A549 (cell line): ENCODE data around the gene MAP1LC3B2. TPM values are rescaled to one million over a fixed set of nuclear protein-coding genes. Genes with fewer than 3 reads are reported as not detected.

Experiments used
- ATAC-seq, 2 experiments: fragments of 200-7000 bp in 1 of 2; fragments of >200 bp in 1 of 2; cut with Nextera tagmentation in 1 of 2; cut with Tn5 transposase in 1 of 2; 3 replicates each; pipeline versions ENCODE4 v1.8.0 to v1.9.1; 2018 to 2020; ENCODE audit warnings: mild to moderate bottlenecking in 1 of 2, moderate library complexity in 1 of 2
- CTCF ChIA-PET: fragments of 300-600 bp; sonication (Branson Sonifier 250); formaldehyde crosslinking; extraction: SDS; loops from one replicate; lab custom pipeline; 2021; ENCODE audit warnings: antibody characterized with exemption, inconsistent platforms; lab: Yijun Ruan, JAX
- POLR2A ChIA-PET: fragments of 350-600 bp; formaldehyde crosslinking; extraction: SDS; loops from one replicate; lab custom pipeline; 2021; ENCODE audit warnings: antibody characterized with exemption, inconsistent platforms; lab: Yijun Ruan, JAX
- DNase-seq, 2 experiments: peaks; one replicate each; pipeline versions ENCODE4 v3.0.0 to v3.0.0-alpha.2; 2011 to 2016; ENCODE audit warnings: low read depth in 1 of 2, low spot score in 1 of 2
- FAIRE-seq: peaks from 2 replicates; lab custom pipeline; 2011; peaks lifted over from hg19 to GRCh38; lab: Jason Lieb, UNC
- H3K27ac ChIP-seq, 2 experiments: fragments of >200 bp; sonication (Bioruptor Twin); formaldehyde crosslinking; 3 replicates each; pipeline ENCODE4 v1.5.1; 2016 to 2017
- H3K4me1 ChIP-seq: fragments of >200 bp; sonication (Bioruptor Twin); formaldehyde crosslinking; 3 replicates; pipeline ENCODE4 v1.6.1; 2016
- H3K4me2 ChIP-seq: fragments of >200 bp; sonication (Bioruptor Twin); formaldehyde crosslinking; 3 replicates; pipeline ENCODE4 v1.6.1; 2016
- H3K4me3 ChIP-seq: fragments of >200 bp; sonication (Bioruptor Twin); formaldehyde crosslinking; 3 replicates; pipeline ENCODE4 v1.5.1; 2016
- H3K9me3 ChIP-seq: fragments of >200 bp; sonication (Bioruptor Twin); formaldehyde crosslinking; 3 replicates; pipeline ENCODE4 v1.6.1; 2016
- ATOH8 ChIP-seq: fragments of 250-450 bp; sonication (Bioruptor Pico); IDR thresholded peaks from 2 replicates; pipeline ENCODE4 v1.5.0; 2020; ENCODE audit warnings: low read depth, mild to moderate bottlenecking, moderate library complexity
- BCL3 ChIP-seq: fragments of >200 bp; sonication (Bioruptor Twin); formaldehyde crosslinking; IDR thresholded peaks from 3 replicates; pipeline ENCODE4 v1.6.1; 2016
- CHD2 ChIP-seq: fragments of 150-350 bp; IDR thresholded peaks from 2 replicates; pipeline ENCODE4 v1.6.1; 2014; ENCODE audit warnings: low read length; ENCODE audit not compliant: partially characterized antibody
- CHD4 ChIP-seq: fragments of 200-600 bp; sonication (generic); IDR thresholded peaks from 2 replicates; pipeline ENCODE4 v1.6.1; 2016; ENCODE audit warnings: antibody characterized with exemption, mild to moderate bottlenecking, borderline replicate concordance
- EHF ChIP-seq: fragments of 250-450 bp; sonication (Bioruptor Pico); IDR thresholded peaks from 2 replicates; pipeline ENCODE4 v1.5.0; 2020; ENCODE audit warnings: mild to moderate bottlenecking
- EHMT2 ChIP-seq: fragments of 200-600 bp; sonication (generic); IDR thresholded peaks from 2 replicates; pipeline ENCODE4 v1.6.1; 2016; ENCODE audit warnings: antibody characterized with exemption, low read depth, mild to moderate bottlenecking, moderate library complexity
- ELK1 ChIP-seq: fragments of 150-350 bp; IDR thresholded peaks from 2 replicates; pipeline ENCODE4 v1.6.1; 2014; ENCODE audit warnings: low read depth, mild to moderate bottlenecking, low read length
- FOSB ChIP-seq: fragments of 250-450 bp; sonication (Bioruptor Pico); IDR thresholded peaks from 2 replicates; pipeline ENCODE4 v1.5.0; 2020; ENCODE audit warnings: mild to moderate bottlenecking, moderate library complexity
- FOSL2 ChIP-seq, 2 experiments: fragments of 450-650 bp in 1 of 2; fragments of >200 bp in 1 of 2; sonication (Bioruptor Twin) in 1 of 2; formaldehyde crosslinking; IDR thresholded peaks; 2 replicates each; pipeline versions ENCODE4 v1.5.0 to v1.6.1; 2016 to 2020; ENCODE audit warnings: mild to moderate bottlenecking in 1 of 2, moderate library complexity in 1 of 2
- FOXS1 ChIP-seq: fragments of 250-450 bp; sonication (Bioruptor Pico); IDR thresholded peaks from 2 replicates; pipeline ENCODE4 v1.5.0; 2020; ENCODE audit warnings: mild to moderate bottlenecking, moderate library complexity
- GATA3 ChIP-seq: IDR thresholded peaks from 2 replicates; pipeline ENCODE4 v1.6.1; 2012; ENCODE audit warnings: borderline replicate concordance
- HDAC2 ChIP-seq: fragments of 200-600 bp; sonication (generic); IDR thresholded peaks from 2 replicates; pipeline ENCODE4 v1.6.1; 2016
- JUN ChIP-seq, 2 experiments: fragments of >200 bp; sonication (Bioruptor Twin); formaldehyde crosslinking; IDR thresholded peaks; 2 replicates in 1 of 2; 3 replicates in 1 of 2; pipeline ENCODE4 v1.6.1; 2016 to 2017
- JUNB ChIP-seq: fragments of >200 bp; sonication (Bioruptor Twin); formaldehyde crosslinking; IDR thresholded peaks from 2 replicates; pipeline ENCODE4 v1.6.1; 2016
- KDM1A ChIP-seq: fragments of 200-600 bp; sonication (generic); IDR thresholded peaks from 2 replicates; pipeline ENCODE4 v1.6.1; 2016; ENCODE audit warnings: low read depth, mild to moderate bottlenecking
- MAFK ChIP-seq: fragments of 450-650 bp; IDR thresholded peaks from 2 replicates; pipeline ENCODE4 v1.6.1; 2014; ENCODE audit not compliant: partially characterized antibody
- MAX ChIP-seq: IDR thresholded peaks from 2 replicates; pipeline ENCODE4 v1.6.1; 2012
- NPAS2 ChIP-seq: fragments of 250-450 bp; sonication (Bioruptor Pico); IDR thresholded peaks from 2 replicates; pipeline ENCODE4 v1.8.0; 2022; ENCODE audit warnings: mild to moderate bottlenecking, moderate library complexity, borderline replicate concordance
- NR3C1 ChIP-seq: fragments of >200 bp; sonication (Bioruptor Twin); formaldehyde crosslinking; IDR thresholded peaks from 3 replicates; pipeline ENCODE4 v1.6.1; 2017
- POLR2AphosphoS2 ChIP-seq: conservative IDR thresholded peaks from 2 replicates; pipeline ENCODE4 v1.6.1; 2012; ENCODE audit warnings: low read length, improper control_type of control experiment, inconsistent platforms
- RCOR1 ChIP-seq: fragments of 150-350 bp; IDR thresholded peaks from 2 replicates; pipeline ENCODE4 v1.6.1; 2014; ENCODE audit warnings: antibody characterized with exemption, low read length, low read depth
- SMC3 ChIP-seq: fragments of >200 bp; sonication (Bioruptor Twin); formaldehyde crosslinking; IDR thresholded peaks from 3 replicates; pipeline ENCODE4 v1.6.1; 2018; ENCODE audit warnings: inconsistent platforms
- TFCP2L1 ChIP-seq: fragments of 250-450 bp; sonication (Bioruptor Pico); IDR thresholded peaks from 2 replicates; pipeline ENCODE4 v1.5.0; 2021; ENCODE audit warnings: mild to moderate bottlenecking
- ZFP36 ChIP-seq: fragments of 450-650 bp; IDR thresholded peaks from 2 replicates; pipeline ENCODE4 v1.6.1; 2014; ENCODE audit warnings: borderline replicate concordance; ENCODE audit not compliant: partially characterized antibody
- ZSCAN20 ChIP-seq: fragments of 250-450 bp; sonication (Bioruptor Pico); IDR thresholded peaks from 2 replicates; pipeline ENCODE4 v1.8.0; 2022; ENCODE audit warnings: mild to moderate bottlenecking, moderate library complexity
- WGBS: methylation state at CpG from one replicate; pipeline ENCODE4 v1.1.6; 2017; ENCODE audit errors: missing lambda C conversion rate; 5-methylcytosine and 5-hydroxymethylcytosine counted together
- polyA plus RNA-seq, 4 experiments: library from polyadenylated mRNA; depleted of rRNA in 3 of 4; stranded (reverse); fragments of >200 nt; fragmentation: RNase III in 1 of 4; extraction: RNeasy Plus Mini Kit Qiagen cat#74134 plus additional on column Dnase treatment in 1 of 4; gene quantifications; 2 replicates in 3 of 4; 3 replicates in 1 of 4; pipeline ENCODE4 v1.2.3, GENCODE V29; 2011 to 2017

MAP1LC3B2 gene
- polyA plus RNA-seq, 2 of the 4 experiments (the other 2 are of a cell fraction), result 2.1 to 2.8 TPM

GRCh38 chr12:116583129-116583694, 24.0 kb downstream of the MAP1LC3B2 start:
- no peak overlapping the region for H3K4me3 ChIP-seq
- ChIA-PET CTCF (interaction anchor here (0.9 to 2.3 kb wide), 4 partner anchors 13 to 25 kb away, joined by 3 to 6 read pairs (median 3); no protein-coding TSS in a partner anchor), POLR2A (no interaction called here)
- ATAC-seq (no peak), DNase-seq (no peak), FAIRE-seq (no peak)
- 0 out of 3 replicates have a peak, but pooled peaks cover 6% of the 10 kb centered on the region for H3K9me3 ChIP-seq
- no peak overlapping the region for H3K27ac ChIP-seq
- TF ChIP-seq NPAS2 (CRISPR knock-in tag) (no peak), POLR2AphosphoS2 (no peak), JUNB (no peak), JUN (IDR thresholded peaks at IDR 0.05) (no peak), CHD2 (no peak), SMC3 (no peak), MAFK (no peak), HDAC2 (no peak), RCOR1 (no peak), ELK1 (no peak), EHMT2 (no peak), CHD4 (no peak), BCL3 (no peak), ATOH8 (CRISPR knock-in tag) (no peak), KDM1A (no peak), FOSL2 (IDR thresholded peaks at IDR 0.05) (no peak), FOSL2 (CRISPR knock-in tag; IDR thresholded peaks at IDR 0.05) (no peak)
- H3K4me1 ChIP-seq, result no peaks in the 10 kb centered on the region
- WGBS, result 84% methylated on average over 6 of the region's 6 CpGs
- no peak overlapping the region for H3K4me2 ChIP-seq

- 77% methylated on average over 2 of the region's 2 CpGs for WGBS
- Histone ChIP-seq H3K27ac (no peak overlapping the region), H3K4me3 (no peak overlapping the region), H3K4me2 (no peak overlapping the region), H3K4me1 (peaks cover 21% of the 10 kb centered on the region), H3K9me3 (0 out of 3 replicates have a peak, but pooled peaks cover 6% of the 10 kb centered on the region)
- no peak for ATAC-seq
- ChIA-PET POLR2A (no interaction called here), CTCF (interaction anchor here (0.6 to 3.6 kb wide), 3 partner anchors 12 to 311 kb away, joined by 3 to 19 read pairs (median 6); no protein-coding TSS in a partner anchor)
- TF ChIP-seq FOXS1 (CRISPR knock-in tag), result no peak
- TF ChIP-seq MAX, result no peak
- TF ChIP-seq TFCP2L1 (CRISPR knock-in tag), result no peak
- TF ChIP-seq EHF, result no peak
- no peak for TF ChIP-seq FOSL2 (IDR thresholded peaks at IDR 0.05)
- TF ChIP-seq FOSL2 (CRISPR knock-in tag; IDR thresholded peaks at IDR 0.05), result no peak
- no peak for DNase-seq
- no peak for FAIRE-seq
These were observed 28.1 kb downstream of the MAP1LC3B2 start for GRCh38 chr12:116587270-116587669.

GRCh38 chr12:116588390-116589028, 29.3 kb downstream of the MAP1LC3B2 start:
- WGBS, result 86% methylated on average over 5 of the region's 5 CpGs
- no peak overlapping the region for H3K27ac ChIP-seq
- no peak for FAIRE-seq
- CTCF ChIA-PET, result interaction anchor here (0.6 to 3.6 kb wide), 4 partner anchors 11 to 312 kb away, joined by 3 to 19 read pairs (median 4); no protein-coding TSS in a partner anchor
- TF ChIP-seq ZFP36 (peak; percentile 19), FOSB (CRISPR knock-in tag) (no peak), NPAS2 (CRISPR knock-in tag) (no peak), ZSCAN20 (no peak), NR3C1 (no peak), GATA3 (no peak)
- TF ChIP-seq, all 56 proteins: peak for 1
- no peak for DNase-seq
- H3K4me3 ChIP-seq, result no peak overlapping the region
- no peak overlapping the region for H3K4me2 ChIP-seq
- POLR2A ChIA-PET, result no interaction called here
- ATAC-seq, result no peak
- 0 out of 3 replicates have a peak, but pooled peaks cover 6% of the 10 kb centered on the region for H3K9me3 ChIP-seq
- peaks cover 24% of the 10 kb centered on the region for H3K4me1 ChIP-seq
